A673 (cell line): Measurements from ENCODE around the gene CBFA2T3. TPM values are rescaled to one million over a fixed set of nuclear protein-coding genes. Genes with fewer than 3 reads are reported as not detected.

Experiments
- BruUV-seq: library from RNA; stranded (reverse); fragments of 400-500 nt; replicated peaks from 2 replicates; lab custom pipeline; 2021; lab: Mats Ljungman, UMichigan
- CTCF ChIA-PET: fragments of 300-600 bp; sonication (Branson Sonifier 250); formaldehyde crosslinking; loops from one replicate; lab custom pipeline; 2022; ENCODE audit warnings: antibody characterized with exemption; lab: Charles Lee
- POLR2A ChIA-PET: fragments of 300-600 bp; sonication (Branson Sonifier 250); formaldehyde crosslinking; loops from one replicate; lab custom pipeline; 2022; ENCODE audit warnings: antibody characterized with exemption; ENCODE audit not compliant: low non-redundant PET; lab: Charles Lee
- DNase-seq: peaks from one replicate; pipeline ENCODE4 v3.0.0-alpha.2; 2015; ENCODE audit warnings: low spot score
- H3K27ac ChIP-seq: fragments of 200-600 bp; sonication (generic); 2 replicates; pipeline ENCODE4 v1.5.1; 2016; ENCODE audit warnings: mixed run types, low read depth, mild to moderate bottlenecking, mixed read lengths, antibody characterized with exemption, low read length; ENCODE audit not compliant: poor library complexity, severe bottlenecking
- H3K27me3 ChIP-seq: fragments of 200-600 bp; sonication (generic); replicated peaks from 2 replicates; pipeline ENCODE4 v1.6.1; 2017; ENCODE audit warnings: mixed run types, low read depth, mild to moderate bottlenecking, mixed read lengths, antibody characterized with exemption, low read length; ENCODE audit not compliant: insufficient read depth, poor library complexity
- H3K36me3 ChIP-seq: fragments of 200-600 bp; sonication (generic); 2 replicates; pipeline ENCODE4 v1.6.1; 2016; ENCODE audit warnings: mixed run types, mild to moderate bottlenecking, mixed read lengths, antibody characterized with exemption, low read length; ENCODE audit not compliant: insufficient read depth, poor library complexity, severe bottlenecking
- H3K4me1 ChIP-seq: fragments of 200-600 bp; sonication (generic); 2 replicates; pipeline ENCODE4 v1.6.1; 2017; ENCODE audit warnings: mixed run types, mild to moderate bottlenecking, mixed read lengths, antibody characterized with exemption, low read length; ENCODE audit not compliant: insufficient read depth, poor library complexity, severe bottlenecking
- H3K4me3 ChIP-seq: fragments of 200-600 bp; sonication (generic); 2 replicates; pipeline ENCODE4 v1.5.1; 2016; ENCODE audit warnings: low read depth, mixed run types, mild to moderate bottlenecking, mixed read lengths, low read length; ENCODE audit not compliant: poor library complexity, severe bottlenecking
- H3K9me3 ChIP-seq: fragments of 200-600 bp; sonication (generic); 2 replicates; pipeline ENCODE4 v1.6.1; 2016; ENCODE audit warnings: mixed run types, low read depth, mild to moderate bottlenecking, mixed read lengths, antibody characterized with exemption, low read length; ENCODE audit not compliant: poor library complexity, severe bottlenecking
- CTCF ChIP-seq: fragments of 300-800, 200-600 bp; sonication (generic); conservative IDR thresholded peaks from 2 replicates; pipeline ENCODE4 v1.5.1; 2017; ENCODE audit warnings: low read depth, mild to moderate bottlenecking, antibody characterized with exemption, low read length, moderate library complexity, mixed read lengths
- EZH2 ChIP-seq: fragments of 200-600 bp; sonication (generic); IDR thresholded peaks from 2 replicates; pipeline ENCODE4 v1.6.1; 2017; ENCODE audit warnings: borderline replicate concordance, low read depth, mild to moderate bottlenecking, mixed read lengths, antibody characterized with exemption, low read length; ENCODE audit not compliant: poor library complexity, severe bottlenecking
- intact Hi-C: fragments of 100-400 bp; cut with micrococcal nuclease; formaldehyde crosslinking; loops from one replicate; pipeline ENCODE4 v1.10.0; 2022; ENCODE audit not compliant: unreplicated experiment
- total RNA-seq: library from RNA; stranded (reverse); gene quantifications from 2 replicates; pipeline ENCODE4 v1.2.3, GENCODE V29; 2021

Gene CBFA2T3
- total RNA-seq, 1 experiment from 2014 or later: 1.7 TPM

- intact Hi-C loops: no loop called here
- DNase-seq: no peak
- ChIA-PET POLR2A (no interaction called here), CTCF (no interaction called here)
- H3K36me3 ChIP-seq: no peaks in the 10 kb centered on the region
- H3K27me3 ChIP-seq: no peaks in the 10 kb centered on the region
- H3K4me1 ChIP-seq: peaks cover 6% of the 10 kb centered on the region
- no peaks in the 10 kb centered on the region for H3K9me3 ChIP-seq
- TF ChIP-seq EZH2 (no peak), CTCF (no peak)
- H3K4me3 ChIP-seq: no peak overlapping the region
- H3K27ac ChIP-seq: no peak overlapping the region
- BruUV-seq: no TSS peak
Measured at GRCh38 chr16:88886420-88886844, 90.6 kb downstream of the CBFA2T3 start.

- Histone ChIP-seq H3K27ac (no peak overlapping the region), H3K9me3 (no peaks in the 10 kb centered on the region), H3K4me3 (no peak overlapping the region), H3K36me3 (no peaks in the 10 kb centered on the region), H3K4me1 (peaks cover 6% of the 10 kb centered on the region), H3K27me3 (no peaks in the 10 kb centered on the region)
- no peak for TF ChIP-seq EZH2
- TF ChIP-seq CTCF: no peak
- intact Hi-C loops: no loop called here
- BruUV-seq: no TSS peak
- POLR2A ChIA-PET: no interaction called here
- CTCF ChIA-PET: no interaction called here
- no peak for DNase-seq
Measured at GRCh38 chr16:88885693-88886280, 91.2 kb downstream of the CBFA2T3 start.

GRCh38 chr16:88884569-88885271 lies 92.3 kb downstream of the CBFA2T3 start:
- BruUV-seq: no TSS peak
- Histone ChIP-seq H3K9me3 (no peaks in the 10 kb centered on the region), H3K27ac (no peak overlapping the region), H3K36me3 (no peaks in the 10 kb centered on the region), H3K4me1 (peaks cover 6% of the 10 kb centered on the region), H3K4me3 (no peak overlapping the region), H3K27me3 (no peaks in the 10 kb centered on the region)
- POLR2A ChIA-PET: interaction anchor here (0.6 kb wide), 1 partner anchor 88 kb away, joined by 3 read pairs; no protein-coding TSS in a partner anchor
- DNase-seq: no peak
- intact Hi-C loops: no loop called here
- TF ChIP-seq EZH2 (no peak), CTCF (no peak)
- CTCF ChIA-PET: no interaction called here
